Vagina (tissue), 2 donors: ENCODE measurements around the gene PCLAF.

Experiments
- POLR2A ChIP-seq, 2 donors: fragments of 450-650 bp; IDR thresholded peaks; one replicate each; pipeline ENCODE4 v1.6.1; 2017; ENCODE audit warnings: antibody characterized with exemption in 2 of 2, mild to moderate bottlenecking in 2 of 2, moderate library complexity in 2 of 2
- TF ChIP-seq, protein P1 (sequence below), 3 experiments: fragments of 450-650 bp in 2 of 3; fragments of 200-600 bp in 1 of 3; sonication (generic) in 1 of 3; IDR thresholded peaks; one replicate each; pipeline ENCODE4 v1.5.1; 2017 to 2019; ENCODE audit warnings: antibody characterized with exemption in 3 of 3, mild to moderate bottlenecking in 2 of 3, moderate library complexity in 2 of 3

DNA sequence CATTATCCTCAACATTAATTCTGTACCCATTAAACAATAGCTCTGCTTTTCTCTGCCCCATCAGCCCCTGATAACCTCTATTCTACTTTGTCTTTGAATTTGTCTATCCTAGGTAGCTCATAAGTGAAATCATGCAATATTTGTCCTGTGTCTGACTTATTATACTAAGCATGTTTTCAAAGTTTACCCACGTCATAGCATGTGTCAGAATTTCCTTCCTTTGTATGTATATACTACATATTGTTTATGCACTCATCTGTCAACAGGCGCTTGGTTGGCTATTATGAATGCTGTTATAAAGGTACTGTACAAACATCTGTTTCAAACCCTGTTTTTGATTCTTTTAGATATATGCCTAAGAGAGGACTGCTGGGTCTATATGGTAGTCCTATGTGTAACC lies 43.5 kb downstream of the PCLAF start:
- no peak for TF ChIP-seq POLR2A (IDR thresholded peaks at IDR 0.05)
- TF ChIP-seq, protein P1, sequence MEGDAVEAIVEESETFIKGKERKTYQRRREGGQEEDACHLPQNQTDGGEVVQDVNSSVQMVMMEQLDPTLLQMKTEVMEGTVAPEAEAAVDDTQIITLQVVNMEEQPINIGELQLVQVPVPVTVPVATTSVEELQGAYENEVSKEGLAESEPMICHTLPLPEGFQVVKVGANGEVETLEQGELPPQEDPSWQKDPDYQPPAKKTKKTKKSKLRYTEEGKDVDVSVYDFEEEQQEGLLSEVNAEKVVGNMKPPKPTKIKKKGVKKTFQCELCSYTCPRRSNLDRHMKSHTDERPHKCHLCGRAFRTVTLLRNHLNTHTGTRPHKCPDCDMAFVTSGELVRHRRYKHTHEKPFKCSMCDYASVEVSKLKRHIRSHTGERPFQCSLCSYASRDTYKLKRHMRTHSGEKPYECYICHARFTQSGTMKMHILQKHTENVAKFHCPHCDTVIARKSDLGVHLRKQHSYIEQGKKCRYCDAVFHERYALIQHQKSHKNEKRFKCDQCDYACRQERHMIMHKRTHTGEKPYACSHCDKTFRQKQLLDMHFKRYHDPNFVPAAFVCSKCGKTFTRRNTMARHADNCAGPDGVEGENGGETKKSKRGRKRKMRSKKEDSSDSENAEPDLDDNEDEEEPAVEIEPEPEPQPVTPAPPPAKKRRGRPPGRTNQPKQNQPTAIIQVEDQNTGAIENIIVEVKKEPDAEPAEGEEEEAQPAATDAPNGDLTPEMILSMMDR (IDR thresholded peaks at IDR 0.05): no peak
